H1 (cell line): ENCODE results near the gene ADNP2. TPM values are rescaled to one million over a fixed set of nuclear protein-coding genes. Genes with fewer than 3 reads are reported as not detected.

Source experiments
- CTCF ChIA-PET: fragments of 300-600 bp; sonication (Branson Sonifier 250); formaldehyde crosslinking; loops from one replicate; lab custom pipeline; 2021; ENCODE audit not compliant: partially characterized antibody; lab: Charles Lee
- POLR2A ChIA-PET: fragments of 300-600 bp; sonication (Branson Sonifier 250); formaldehyde crosslinking; loops from one replicate; lab custom pipeline; 2021; ENCODE audit warnings: inconsistent platforms; ENCODE audit not compliant: partially characterized antibody; lab: Charles Lee
- DNase-seq, 2 experiments: peaks; one replicate each; pipeline versions ENCODE4 v3.0.0 to v3.0.0-alpha.2; 2010 to 2022; ENCODE audit warnings: low spot score in 2 of 2, low read depth in 1 of 2, mixed read lengths in 1 of 2
- FAIRE-seq: peaks from 2 replicates; lab custom pipeline; 2011; peaks lifted over from hg19 to GRCh38; lab: Jason Lieb, UNC
- H2AFZ ChIP-seq: 2 replicates; pipeline ENCODE4 v1.8.1; 2012; ENCODE audit warnings: low read length, inconsistent platforms
- H2AK5ac ChIP-seq: 2 replicates; pipeline ENCODE4 v1.6.1; 2013; ENCODE audit warnings: low read depth, low read length
- H2BK120ac ChIP-seq: replicated peaks from 2 replicates; pipeline ENCODE3; 2013; ENCODE audit warnings: low read depth, low read length, inconsistent platforms
- H2BK12ac ChIP-seq: 2 replicates; pipeline ENCODE4 v1.6.1; 2013; ENCODE audit warnings: low read depth, low read length
- H2BK15ac ChIP-seq: 2 replicates; pipeline ENCODE4 v1.6.1; 2013; ENCODE audit warnings: low read length
- H2BK20ac ChIP-seq: 2 replicates; pipeline ENCODE4 v1.6.1; 2013; ENCODE audit warnings: low read length
- H2BK5ac ChIP-seq: 2 replicates; pipeline ENCODE4 v1.6.1; 2013; ENCODE audit warnings: low read depth, low read length
- H3K14ac ChIP-seq: 2 replicates; pipeline ENCODE4 v1.6.1; 2013; ENCODE audit warnings: inconsistent platforms; ENCODE audit not compliant: insufficient read length
- H3K18ac ChIP-seq: 2 replicates; pipeline ENCODE4 v1.6.1; 2013; ENCODE audit warnings: low read length; ENCODE audit errors: extremely low read depth
- H3K23ac ChIP-seq: 2 replicates; pipeline ENCODE4 v1.6.1; 2013; ENCODE audit warnings: inconsistent platforms; ENCODE audit not compliant: insufficient read length
- H3K23me2 ChIP-seq: 2 replicates; pipeline ENCODE4 v1.6.1; 2013; ENCODE audit warnings: low read depth, low read length
- H3K27ac ChIP-seq: 2 replicates; pipeline ENCODE4 v1.6.1; 2011; ENCODE audit warnings: low read depth, low read length, inconsistent platforms
- H3K27me3 ChIP-seq, 4 experiments: replicated peaks in 1 of 4; 1 replicate in 1 of 4; 2 replicates in 3 of 4; pipeline versions ENCODE4 v1.6.1 to v1.8.1; 2011 to 2013; ENCODE audit warnings: low read length in 3 of 4, mild to moderate bottlenecking in 3 of 4, inconsistent platforms in 2 of 4, mixed read lengths in 2 of 4, moderate library complexity in 1 of 4; ENCODE audit not compliant: control insufficient read depth in 3 of 4, insufficient read depth in 3 of 4; ENCODE audit errors: extremely low read depth in 1 of 4
- H3K36me3 ChIP-seq, 4 experiments: 2 replicates each; pipeline versions ENCODE4 v1.6.1 to v1.8.1; 2011 to 2013; ENCODE audit warnings: mild to moderate bottlenecking in 4 of 4, low read length in 3 of 4, moderate library complexity in 2 of 4, control low read depth in 1 of 4, inconsistent platforms in 1 of 4; ENCODE audit not compliant: insufficient read depth in 4 of 4, control insufficient read depth in 2 of 4
- H3K4ac ChIP-seq: replicated peaks from 2 replicates; pipeline ENCODE3; 2013; ENCODE audit warnings: low read length, low read depth, mixed read lengths, inconsistent platforms; ENCODE audit not compliant: insufficient read length
- H3K4me1 ChIP-seq, 4 experiments: replicated peaks in 1 of 4; 1 replicate in 1 of 4; 2 replicates in 3 of 4; pipeline versions ENCODE4 v1.6.1 to v1.8.1; 2011 to 2013; ENCODE audit warnings: low read length in 3 of 4, inconsistent platforms in 2 of 4, mixed read lengths in 1 of 4; ENCODE audit not compliant: insufficient read depth in 4 of 4, control insufficient read depth in 3 of 4
- H3K4me2 ChIP-seq, 2 experiments: 2 replicates each; pipeline versions ENCODE4 v1.6.1 to v1.8.1; 2011 to 2013; ENCODE audit warnings: low read depth in 2 of 2, low read length in 2 of 2, control low read depth in 1 of 2, inconsistent platforms in 1 of 2, mild to moderate bottlenecking in 1 of 2; ENCODE audit not compliant: insufficient read depth in 1 of 2
- H3K4me3 ChIP-seq, 4 experiments: fragments of 200-600, 300-600 bp in 1 of 4; sonication (generic), shearing (Covaris generic), sonication (Bioruptor Twin) in 1 of 4; 2 replicates each; pipeline versions ENCODE4 v1.5.1 to v1.8.1; 2011 to 2016; ENCODE audit warnings: low read length in 4 of 4, low read depth in 3 of 4, control low read depth in 2 of 4, inconsistent platforms in 2 of 4, mild to moderate bottlenecking in 2 of 4, mixed read lengths in 1 of 4, moderate library complexity in 1 of 4; ENCODE audit not compliant: insufficient read depth in 2 of 4; ENCODE audit errors: extremely low read depth in 1 of 4
- H3K56ac ChIP-seq: replicated peaks from 2 replicates; pipeline ENCODE3; 2013; ENCODE audit warnings: low read depth, mild to moderate bottlenecking, mixed read lengths, low read length, inconsistent platforms; ENCODE audit not compliant: insufficient read length
- H3K79me1 ChIP-seq: 2 replicates; pipeline ENCODE4 v1.6.1; 2013; ENCODE audit warnings: low read depth, low read length, control low read depth
- H3K79me2 ChIP-seq, 2 experiments: 2 replicates each; pipeline versions ENCODE4 v1.6.1 to v1.8.1; 2012 to 2013; ENCODE audit warnings: low read length in 2 of 2, mild to moderate bottlenecking in 2 of 2, inconsistent platforms in 1 of 2; ENCODE audit not compliant: insufficient read depth in 2 of 2, control insufficient read depth in 1 of 2
- H3K9ac ChIP-seq, 4 experiments: replicated peaks in 1 of 4; 1 replicate in 1 of 4; 2 replicates in 3 of 4; pipeline versions ENCODE4 v1.6.1 to v1.8.1; 2011 to 2013; ENCODE audit warnings: low read depth in 3 of 4, low read length in 3 of 4, control low read depth in 2 of 4, mild to moderate bottlenecking in 2 of 4, moderate library complexity in 2 of 4, inconsistent platforms in 1 of 4; ENCODE audit errors: extremely low read depth in 1 of 4
- H3K9me3 ChIP-seq, 2 experiments: 2 replicates each; pipeline versions ENCODE4 v1.6.1 to v1.8.1; 2012 to 2013; ENCODE audit warnings: mild to moderate bottlenecking in 2 of 2, moderate library complexity in 2 of 2, control low read depth in 1 of 2, inconsistent platforms in 1 of 2, low read depth in 1 of 2, low read length in 1 of 2, mixed read lengths in 1 of 2; ENCODE audit not compliant: insufficient read depth in 2 of 2
- H4K20me1 ChIP-seq, 2 experiments: replicated peaks in 1 of 2; 2 replicates each; pipeline versions ENCODE3 to v1.8.1; 2011 to 2013; ENCODE audit warnings: inconsistent platforms in 2 of 2, low read length in 2 of 2, mild to moderate bottlenecking in 1 of 2; ENCODE audit not compliant: insufficient read depth in 2 of 2, control insufficient read depth in 1 of 2
- H4K5ac ChIP-seq: 2 replicates; pipeline ENCODE4 v1.6.1; 2013; ENCODE audit warnings: low read length, low read depth, mixed read lengths, inconsistent platforms; ENCODE audit not compliant: insufficient read length
- H4K8ac ChIP-seq: 2 replicates; pipeline ENCODE4 v1.8.0; 2013; ENCODE audit warnings: mild to moderate bottlenecking, moderate library complexity, low read length, inconsistent platforms; ENCODE audit not compliant: insufficient read depth; ENCODE audit errors: extremely low read depth
- H4K91ac ChIP-seq: replicated peaks from 2 replicates; pipeline ENCODE3; 2013; ENCODE audit warnings: low read length, mixed read lengths, inconsistent platforms; ENCODE audit not compliant: insufficient read length
- BRCA1 ChIP-seq: IDR thresholded peaks from 2 replicates; pipeline ENCODE4 v1.6.1; 2012; ENCODE audit warnings: low read depth, low read length, improper control_type of control experiment
- GTF2F1 ChIP-seq: IDR thresholded peaks from 2 replicates; pipeline ENCODE4 v1.6.1; 2012; ENCODE audit warnings: low read depth, low read length, improper control_type of control experiment, borderline replicate concordance
- HDAC2 ChIP-seq, 2 experiments: fragments of 300-600 bp in 1 of 2; sonication (generic) in 1 of 2; IDR thresholded peaks; 2 replicates each; pipeline ENCODE4 v1.6.1; 2011 to 2012; ENCODE audit warnings: low read depth in 2 of 2, low read length in 2 of 2, mild to moderate bottlenecking in 2 of 2, moderate library complexity in 2 of 2, borderline replicate concordance in 1 of 2, inconsistent platforms in 1 of 2
- RAD21 ChIP-seq, 2 experiments: IDR thresholded peaks in 1 of 2; conservative IDR thresholded peaks in 1 of 2; 2 replicates each; pipeline ENCODE4 v1.6.1; 2011; ENCODE audit warnings: low read depth in 2 of 2, low read length in 2 of 2, improper control_type of control experiment in 1 of 2, inconsistent platforms in 1 of 2, mild to moderate bottlenecking in 1 of 2, moderate library complexity in 1 of 2
- SP1 ChIP-seq: IDR thresholded peaks from 2 replicates; pipeline ENCODE4 v1.6.1; 2011; ENCODE audit warnings: low read depth, low read length
- TBP ChIP-seq: IDR thresholded peaks from 2 replicates; pipeline ENCODE4 v1.6.1; 2011; ENCODE audit warnings: low read depth, low read length, improper control_type of control experiment
- TCF12 ChIP-seq: IDR thresholded peaks from 2 replicates; pipeline ENCODE4 v1.6.1; 2011; ENCODE audit warnings: low read depth, mild to moderate bottlenecking, low read length
- ZNF274 ChIP-seq: IDR thresholded peaks from 2 replicates; pipeline ENCODE4 v1.7.0; 2012; ENCODE audit warnings: low read length, borderline replicate concordance; ENCODE audit errors: extremely low read depth
- WGBS, 2 experiments: shearing (Covaris generic) in 1 of 2; methylation state at CpG; one replicate each; pipeline versions ENCODE4 v1.1.6 to v1.1.7; 2013 to 2015; ENCODE audit warnings: low lambda C conversion rate in 2 of 2, mixed read lengths in 2 of 2, inconsistent platforms in 1 of 2, low coverage in 1 of 2, missing lambda C conversion rate in 1 of 2; ENCODE audit not compliant: insufficient replicate concordance in 2 of 2, insufficient coverage in 1 of 2, insufficient read length in 1 of 2; ENCODE audit errors: extremely low coverage in 1 of 2, missing lambda C conversion rate in 1 of 2; 5-methylcytosine and 5-hydroxymethylcytosine counted together
- polyA plus RNA-seq, 7 experiments: library from polyadenylated mRNA; depleted of rRNA in 3 of 7; stranded (reverse) in 5 of 7; unstranded in 2 of 7; fragments of >200 nt in 5 of 7; fragments of 200-250 nt in 2 of 7; gene quantifications; 1 replicate in 5 of 7; 2 replicates in 1 of 7; 4 replicates in 1 of 7; pipeline versions ENCODE4 v1.2.1 to v1.2.3, GENCODE V29; 2011 to 2013; ENCODE audit warnings: missing spikeins in 2 of 7, mixed read lengths in 2 of 7
- total RNA-seq: library from RNA; stranded (reverse); fragmentation: NEBNext Ultra II Directional; extraction: Animal tissue kit (Norgen Biotek cat#: 25700); gene quantifications from 2 replicates; pipeline ENCODE4 v1.2.1, GENCODE V29; 2021
- TF ChIP-seq, protein P1 (sequence below): IDR thresholded peaks from 2 replicates; pipeline ENCODE4 v1.6.1; 2012; ENCODE audit warnings: inconsistent platforms

ADNP2 gene
- total and polyA plus RNA-seq, 2 of the 8 experiments (the other 6 are each of a cell fraction or from before 2014, with no cell fraction given) = 25.1 to 61.6 TPM

DNA sequence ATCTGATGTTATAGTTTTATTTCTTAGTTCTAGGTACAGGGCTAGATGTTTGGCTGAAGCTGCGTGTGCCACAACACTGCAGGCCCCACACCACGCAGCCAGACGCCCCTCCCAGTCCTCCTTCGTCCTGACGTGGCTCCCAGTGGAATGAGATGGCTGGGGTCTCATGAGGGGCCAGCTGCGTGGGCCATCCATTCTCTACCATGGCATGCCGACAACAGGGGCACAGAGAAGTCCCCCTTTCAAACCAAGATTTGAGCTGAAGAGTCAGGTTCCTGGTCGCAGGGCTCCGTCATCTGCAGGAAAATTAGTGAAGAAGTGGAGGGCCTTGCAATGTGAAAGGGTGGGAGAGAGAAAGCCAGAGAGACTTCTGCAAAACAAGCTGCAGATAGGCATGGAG is 73.8 kb downstream of the ADNP2 start:
- DNase-seq (no peak), FAIRE-seq (no peak)
- H3K4ac ChIP-seq = no peak overlapping the region
- H2AK5ac ChIP-seq = no peak overlapping the region
- H2BK15ac ChIP-seq = no peak overlapping the region
- H3K79me2 ChIP-seq = no peaks in the 10 kb centered on the region
- no peak overlapping the region for H2BK120ac ChIP-seq
- H3K23me2 ChIP-seq = no peaks in the 10 kb centered on the region
- ChIA-PET CTCF (interaction anchor here (0.6 to 4.2 kb wide), 10 partner anchors 10 to 176 kb away, joined by 3 to 27 read pairs (median 4); partner anchors contain the start of gene PARD6G), POLR2A (interaction anchor here (2.1 kb wide), 1 partner anchor 14 kb away, joined by 6 read pairs; no protein-coding TSS in a partner anchor)
- H3K27ac ChIP-seq = no peak overlapping the region
- no peak overlapping the region for H3K4me2 ChIP-seq
- no peak overlapping the region for H2BK5ac ChIP-seq
- no peak overlapping the region for H2BK12ac ChIP-seq
- no peak overlapping the region for H2BK20ac ChIP-seq
- no peak for TF ChIP-seq SP1
- TF ChIP-seq TBP = no peak
- TF ChIP-seq, protein P1, sequence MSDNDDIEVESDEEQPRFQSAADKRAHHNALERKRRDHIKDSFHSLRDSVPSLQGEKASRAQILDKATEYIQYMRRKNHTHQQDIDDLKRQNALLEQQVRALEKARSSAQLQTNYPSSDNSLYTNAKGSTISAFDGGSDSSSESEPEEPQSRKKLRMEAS = no peak
- no peak for TF ChIP-seq TCF12
- no peak for TF ChIP-seq HDAC2 (IDR thresholded peaks at IDR 0.05; ENCODE audit: borderline replicate concordance in 1 of 2, low read depth in 2 of 2, low read length in 2 of 2)
- TF ChIP-seq BRCA1 = no peak
- TF ChIP-seq ZNF274 = no peak
- TF ChIP-seq RAD21 (IDR thresholded peaks at IDR 0.05 in 1 of 2, conservative IDR thresholded peaks at IDR 0.05 in 1 of 2; ENCODE audit: low read depth in 2 of 2, low read length in 2 of 2) = no peak
- no peak for TF ChIP-seq GTF2F1
- no peak overlapping the region for H3K23ac ChIP-seq
- no peak overlapping the region for H3K14ac ChIP-seq
- H3K4me3 ChIP-seq = no peak overlapping the region
- 89% methylated on average over 9 of the region's 9 CpGs; no CpG with 5 or more reads in 1 of the 2 experiments for WGBS, 2 experiments
- peaks cover 0 to 10% (median 3%) of the 10 kb centered on the region in 4 experiments; a peak in 5 of 7 replicates for H3K4me1 ChIP-seq
- H4K8ac ChIP-seq = no peak overlapping the region
- no peak overlapping the region for H3K56ac ChIP-seq
- no peaks in the 10 kb centered on the region for H3K27me3 ChIP-seq
- H3K9me3 ChIP-seq = peaks cover 0 to 2% of the 10 kb centered on the region in 2 experiments; a peak in 2 of 4 replicates
- peaks cover 0 to 14% of the 10 kb centered on the region in 2 experiments for H4K20me1 ChIP-seq
- no peak overlapping the region for H3K18ac ChIP-seq
- peaks cover 5% of the 10 kb centered on the region for H3K79me1 ChIP-seq
- H3K36me3 ChIP-seq = no peaks in the 10 kb centered on the region
- no peak overlapping the region for H3K9ac ChIP-seq
- H2AFZ ChIP-seq = no peak overlapping the region
- no peak overlapping the region for H4K91ac ChIP-seq
- no peak overlapping the region for H4K5ac ChIP-seq
